PFSK-1 (cell line): Measurements from ENCODE around the gene SPRR5.

Experiments used
- POLR2AphosphoS5 ChIP-seq: IDR thresholded peaks from 2 replicates; pipeline ENCODE4 v1.6.1; 2012; ENCODE audit warnings: low read depth, mild to moderate bottlenecking, control low read depth, low read length, moderate library complexity
- REST ChIP-seq, 2 experiments: IDR thresholded peaks; 2 replicates each; pipeline versions ENCODE4 v1.6.1 to v1.8.0; 2011 to 2012; ENCODE audit warnings: low read depth in 2 of 2, low read length in 2 of 2, control low read depth in 1 of 2, inconsistent platforms in 1 of 2, mild to moderate bottlenecking in 1 of 2, moderate library complexity in 1 of 2; ENCODE audit not compliant: insufficient read depth in 1 of 2
- SIN3A ChIP-seq: IDR thresholded peaks from 2 replicates; pipeline ENCODE4 v1.6.1; 2012; ENCODE audit warnings: mild to moderate bottlenecking, low read length, moderate library complexity, borderline replicate concordance; ENCODE audit not compliant: insufficient read depth
- TAF1 ChIP-seq: IDR thresholded peaks from 2 replicates; pipeline ENCODE4 v1.6.1; 2012; ENCODE audit warnings: low read length, control low read depth, borderline replicate concordance; ENCODE audit not compliant: insufficient read depth

DNA sequence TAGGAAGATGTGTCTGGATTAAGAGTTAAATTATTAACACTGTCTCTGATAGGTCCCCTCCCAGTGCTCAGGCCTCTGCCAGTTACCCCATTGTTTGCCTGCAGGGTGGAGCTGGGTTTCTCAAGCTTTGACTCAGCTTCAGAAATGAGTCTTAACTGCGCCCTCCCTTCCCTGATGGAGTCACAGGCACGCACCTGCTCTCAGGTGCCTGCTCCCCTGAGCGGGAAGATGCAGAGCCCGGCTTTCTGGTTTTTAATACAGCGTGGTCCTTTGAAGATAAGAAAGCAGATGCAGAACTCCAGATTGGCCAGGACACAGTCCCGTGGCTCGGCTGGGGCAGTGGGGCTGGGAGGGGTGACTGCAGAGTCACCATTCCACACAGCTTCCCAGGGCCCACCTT is 20.2 kb downstream of the SPRR5 start:
- no peak for TF ChIP-seq REST (IDR thresholded peaks at IDR 0.05; ENCODE audit: insufficient read depth in 1 of 2, low read depth in 2 of 2, low read length in 2 of 2)
- TF ChIP-seq POLR2AphosphoS5: no peak
- no peak for TF ChIP-seq TAF1
- no peak for TF ChIP-seq SIN3A
